Smooth muscle cell (in vitro differentiated cells): Measurements from ENCODE around the gene DLX1. TPM values are rescaled to one million over a fixed set of nuclear protein-coding genes. Genes with fewer than 3 reads are reported as not detected.
"Not testable (repeated sequence)": the region's sequence is repeated elsewhere in the genome, so short reads cannot be mapped to it uniquely, and the experiment has no call there.

Source experiments
- DNase-seq: peaks from one replicate; lab custom pipeline; 2025; ENCODE audit not compliant: unreplicated experiment; lab: John Stamatoyannopoulos, UW
- H2AFZ ChIP-seq: fragments of 200-600 bp; sonication (generic); 2 replicates; pipeline ENCODE4 v1.6.0; 2016; ENCODE audit warnings: antibody characterized with exemption, low read depth, mild to moderate bottlenecking
- H3F3A ChIP-seq: fragments of 200-600 bp; sonication (generic); 2 replicates; pipeline ENCODE4 v1.6.0; 2017; ENCODE audit warnings: antibody characterized with exemption, low read depth
- H3K27ac ChIP-seq: fragments of 200-600 bp; sonication (generic); 2 replicates; pipeline ENCODE4 v1.5.1; 2016; ENCODE audit warnings: low read depth, mild to moderate bottlenecking
- H3K27me3 ChIP-seq: fragments of 200-600 bp; sonication (generic); 2 replicates; pipeline ENCODE4 v1.6.1; 2016; ENCODE audit warnings: low read depth, mild to moderate bottlenecking
- H3K36me3 ChIP-seq: fragments of 200-600 bp; sonication (generic); 2 replicates; pipeline ENCODE4 v1.5.1; 2016; ENCODE audit warnings: low read depth
- H3K4me1 ChIP-seq: fragments of 200-600 bp; sonication (generic); 2 replicates; pipeline ENCODE4 v1.5.1; 2016; ENCODE audit warnings: low read depth
- H3K4me2 ChIP-seq: fragments of 200-600 bp; sonication (generic); 2 replicates; pipeline ENCODE4 v1.6.0; 2016; ENCODE audit warnings: mild to moderate bottlenecking
- H3K4me3 ChIP-seq: fragments of 200-600 bp; sonication (generic); 2 replicates; pipeline ENCODE4 v1.5.1; 2016; ENCODE audit warnings: mild to moderate bottlenecking
- H3K79me2 ChIP-seq: fragments of 200-600 bp; sonication (generic); 2 replicates; pipeline ENCODE4 v1.6.0; 2016; ENCODE audit warnings: low read depth, mild to moderate bottlenecking
- H3K9ac ChIP-seq: fragments of 200-600 bp; sonication (generic); 2 replicates; pipeline ENCODE4 v1.6.0; 2016; ENCODE audit warnings: low read depth
- H3K9me3 ChIP-seq: fragments of 200-600 bp; sonication (generic); replicated peaks from 2 replicates; pipeline ENCODE4 v1.5.1; 2016; ENCODE audit warnings: low read depth
- H4K20me1 ChIP-seq: fragments of 200-600 bp; sonication (generic); 2 replicates; pipeline ENCODE4 v1.6.0; 2016; ENCODE audit warnings: low read depth
- CTCF ChIP-seq: fragments of 200-600 bp; sonication (generic); IDR thresholded peaks from 2 replicates; pipeline ENCODE4 v1.5.1; 2017; ENCODE audit warnings: borderline replicate concordance, mild to moderate bottlenecking, antibody characterized with exemption; ENCODE audit not compliant: insufficient read depth, poor library complexity, severe bottlenecking
- WGBS: methylation state at CpG from one replicate; pipeline ENCODE4 v1.1.7; 2016; ENCODE audit warnings: low lambda C conversion rate; 5-methylcytosine and 5-hydroxymethylcytosine counted together
- polyA plus RNA-seq: library from polyadenylated mRNA; unstranded; fragments of >200 nt; fragmentation: Nextera tagmentation; extraction: Ambion mirVana; gene quantifications from 2 replicates; pipeline ENCODE4 v1.2.1, GENCODE V29; 2016
- total RNA-seq: library from RNA; depleted of rRNA; stranded (reverse); fragments of >200 nt; gene quantifications from 2 replicates; pipeline ENCODE4 v1.2.3, GENCODE V29; 2014

The DLX1 gene
- total and polyA plus RNA-seq, 2 experiments from 2014 or later: 3.3 to 3.5 TPM

DNA sequence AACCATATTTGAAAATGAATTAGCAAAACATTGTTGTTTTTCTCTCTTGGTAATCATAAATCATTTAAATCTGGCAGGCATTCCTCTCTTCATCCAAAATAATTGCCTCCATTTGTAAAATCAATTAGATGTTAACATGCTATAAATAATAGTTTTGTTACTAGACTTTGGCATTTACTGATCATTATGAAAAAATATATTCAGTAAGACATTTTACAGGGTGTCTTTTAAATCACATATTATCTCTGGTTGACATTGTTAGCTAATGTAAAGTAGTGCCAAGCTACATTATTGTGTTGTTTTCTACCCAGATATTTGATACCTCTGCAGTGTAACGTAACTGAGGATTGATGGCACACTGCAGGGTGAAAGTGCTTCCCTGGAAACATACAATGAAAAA lies 31.8 kb upstream of the DLX1 start:
- Histone ChIP-seq H3K4me3 (no peak overlapping the region), H3K4me2 (no peak overlapping the region), H3K9ac (no peak overlapping the region), H3F3A (no peaks in the 10 kb centered on the region), H3K36me3 (no peaks in the 10 kb centered on the region), H3K9me3 (no peaks in the 10 kb centered on the region), H2AFZ (no peak overlapping the region), H3K79me2 (no peaks in the 10 kb centered on the region), H3K27me3 (no peaks in the 10 kb centered on the region), H3K4me1 (no peaks in the 10 kb centered on the region), H3K27ac (no peak overlapping the region), H4K20me1 (no peaks in the 10 kb centered on the region)
- no peak for TF ChIP-seq CTCF
- no peak for DNase-seq
- 97% methylated on average over 1 of the region's 1 CpG for WGBS

DNA sequence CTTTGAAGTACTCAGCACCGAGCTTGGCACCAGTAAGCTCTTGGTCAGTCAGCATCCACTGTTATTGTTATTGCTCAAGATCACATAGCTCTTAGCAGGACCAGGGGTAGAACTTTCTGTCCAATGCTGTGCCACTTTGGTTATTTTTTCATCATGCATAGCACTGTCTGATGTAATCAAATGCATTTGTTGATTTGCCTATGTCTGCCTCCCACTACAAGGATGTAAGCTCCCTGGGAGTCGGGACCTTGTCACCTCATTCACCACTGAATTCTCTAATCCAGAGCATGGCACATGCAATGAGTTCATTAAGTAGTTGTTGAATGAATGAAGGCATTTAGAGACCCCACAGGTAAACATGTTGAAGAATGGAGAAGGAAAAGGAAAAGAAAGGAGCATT lies 29.0 kb upstream of the DLX1 start:
- Histone ChIP-seq H3K27me3 (no peaks in the 10 kb centered on the region), H3K4me2 (no peak overlapping the region), H3K36me3 (no peaks in the 10 kb centered on the region), H3K27ac (no peak overlapping the region), H2AFZ (no peak overlapping the region), H3K4me3 (no peak overlapping the region), H4K20me1 (no peaks in the 10 kb centered on the region), H3K79me2 (no peaks in the 10 kb centered on the region), H3K9me3 (no peaks in the 10 kb centered on the region), H3F3A (no peaks in the 10 kb centered on the region), H3K4me1 (no peaks in the 10 kb centered on the region), H3K9ac (no peak overlapping the region)
- WGBS: 85% methylated on average over 2 of the region's 2 CpGs
- no peak for DNase-seq
- TF ChIP-seq CTCF: no peak

DNA sequence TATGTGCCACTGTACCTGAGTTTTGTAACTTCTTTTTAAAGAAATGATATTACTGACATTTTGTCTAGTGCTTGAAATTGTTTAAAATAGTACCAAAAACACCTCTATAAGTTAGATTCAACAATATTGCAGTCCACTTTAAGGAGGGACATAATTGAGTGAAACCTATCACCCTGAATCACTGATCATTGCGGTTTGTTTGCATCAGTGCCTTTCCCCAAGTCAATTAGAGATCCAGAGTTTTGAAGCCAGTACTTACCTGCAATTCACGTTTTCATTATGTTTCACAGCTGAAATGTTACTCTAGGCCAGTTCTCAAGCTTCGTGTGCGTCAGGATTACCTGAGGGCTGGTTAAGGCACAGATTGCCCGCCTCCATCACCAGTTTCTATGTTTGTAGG lies 26.6 kb upstream of the DLX1 start:
- no peaks in the 10 kb centered on the region for H3K9me3 ChIP-seq
- H3K36me3 ChIP-seq: no peaks in the 10 kb centered on the region
- no peaks in the 10 kb centered on the region for H4K20me1 ChIP-seq
- DNase-seq: no peak
- H3F3A ChIP-seq: no peaks in the 10 kb centered on the region
- no peak overlapping the region for H3K27ac ChIP-seq
- WGBS: 91% methylated on average over 5 of the region's 5 CpGs
- H3K4me1 ChIP-seq: no peaks in the 10 kb centered on the region
- H3K9ac ChIP-seq: no peak overlapping the region
- no peak for TF ChIP-seq CTCF
- H3K79me2 ChIP-seq: no peaks in the 10 kb centered on the region
- H3K27me3 ChIP-seq: no peaks in the 10 kb centered on the region
- no peak overlapping the region for H2AFZ ChIP-seq
- no peak overlapping the region for H3K4me3 ChIP-seq
- no peak overlapping the region for H3K4me2 ChIP-seq

- H3K27me3 ChIP-seq: not testable (repeated sequence)
- WGBS: 100% methylated on average over 5 of the region's 5 CpGs
These were observed 25.2 kb upstream of the DLX1 start for GRCh38 chr2:172060118-172060517.

More at GRCh38 chr2:172060118-172060517, 25.2 kb upstream of the DLX1 start:
- not testable (repeated sequence) for H3K4me1 ChIP-seq, H3K4me3 ChIP-seq, H4K20me1 ChIP-seq, H3K27ac ChIP-seq, H3K36me3 ChIP-seq, H3F3A ChIP-seq, DNase-seq, H3K9me3 ChIP-seq, H3K4me2 ChIP-seq, H3K9ac ChIP-seq, H2AFZ ChIP-seq, H3K79me2 ChIP-seq
